Progenitor cell of endocrine pancreas (in vitro differentiated cells): ENCODE data around the gene PIM2. TPM values are rescaled to one million over a fixed set of nuclear protein-coding genes. Genes with fewer than 3 reads are reported as not detected.

Experiments used
- DNase-seq: peaks from one replicate; pipeline ENCODE4 v3.0.0; 2021; ENCODE audit warnings: low spot score; ENCODE audit not compliant: unreplicated experiment
- H3K27ac Mint-ChIP-seq: 2 replicates; pipeline ENCODE4 v1.8.0; 2021; ENCODE audit warnings: mild to moderate bottlenecking, moderate library complexity, mixed read lengths
- H3K27me3 Mint-ChIP-seq: 2 replicates; pipeline ENCODE4 v1.8.0; 2021; ENCODE audit warnings: mixed read lengths
- H3K36me3 Mint-ChIP-seq: 2 replicates; pipeline ENCODE4 v1.8.0; 2022; ENCODE audit warnings: mixed read lengths; ENCODE audit not compliant: insufficient read depth
- H3K4me1 Mint-ChIP-seq: 2 replicates; pipeline ENCODE4 v1.8.0; 2021; ENCODE audit warnings: low read depth, mixed read lengths
- H3K4me3 Mint-ChIP-seq: 2 replicates; pipeline ENCODE4 v1.8.0; 2021; ENCODE audit warnings: low read depth, mild to moderate bottlenecking, moderate library complexity, mixed read lengths
- H3K9me3 Mint-ChIP-seq: 2 replicates; pipeline ENCODE4 v1.8.0; 2021; ENCODE audit warnings: low read depth, mixed read lengths
- total RNA-seq: library from RNA; stranded (reverse); gene quantifications from 2 replicates; pipeline ENCODE4 v1.2.1, GENCODE V29; 2021
- TF ChIP-seq, protein P1 (sequence below): fragments of 200-600 bp; sonication (generic); IDR thresholded peaks from one replicate; pipeline ENCODE4 v1.5.0; 2021; ENCODE audit warnings: antibody characterized with exemption, mild to moderate bottlenecking; ENCODE audit not compliant: unreplicated experiment

The PIM2 gene
- total RNA-seq, 1 donor from 2014 or later = 10.4 TPM

DNA sequence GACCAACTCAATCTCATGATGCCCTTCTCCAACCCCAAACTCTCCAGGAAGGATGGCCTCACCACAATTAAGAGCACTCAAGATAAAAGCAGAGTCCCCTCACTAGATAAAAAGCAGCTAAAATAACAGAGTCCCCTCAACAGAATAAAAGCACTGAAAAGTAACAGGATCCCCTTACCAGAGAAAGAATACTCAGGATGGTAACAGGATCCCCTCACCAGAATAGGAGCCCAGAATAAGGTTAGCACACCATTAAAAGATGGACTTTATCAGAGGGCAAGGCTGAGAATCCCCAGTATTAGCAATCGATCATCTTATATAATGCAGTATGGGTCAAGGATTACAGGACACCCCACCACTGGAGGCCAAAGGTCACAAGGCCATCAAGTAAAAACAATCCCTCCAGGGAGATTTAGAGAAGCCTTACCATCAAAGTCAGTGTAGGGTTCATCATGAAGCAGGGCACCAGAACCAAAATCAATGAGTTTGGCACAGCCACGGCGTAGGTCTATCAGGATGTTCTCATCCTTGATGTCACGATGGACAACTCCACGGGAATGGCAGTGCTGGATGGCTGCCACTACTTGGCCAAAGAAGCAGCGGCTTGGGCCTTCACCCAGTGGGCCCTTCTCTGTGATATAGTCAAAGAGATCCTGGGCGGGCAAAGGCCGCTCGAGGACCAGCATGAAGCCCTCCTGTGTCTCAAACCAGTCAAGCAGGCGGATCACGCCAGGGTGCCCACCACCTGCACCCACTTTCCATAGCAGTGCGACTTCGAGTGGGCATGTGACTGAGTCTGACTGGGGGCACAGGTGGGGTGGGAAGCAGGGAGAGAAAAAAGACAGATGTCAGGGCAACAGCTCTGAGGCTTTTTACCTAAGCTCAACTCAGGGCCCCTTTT lies 4.0 kb downstream of the PIM2 start:
- no peak for DNase-seq
- Mint-ChIP-seq H3K9me3 (peaks cover 12% of the 10 kb centered on the region), H3K4me1 (peaks cover 35% of the 10 kb centered on the region), H3K4me3 (no peak overlapping the region), H3K27ac (peak overlapping the region; percentile 5), H3K27me3 (no peaks in the 10 kb centered on the region), H3K36me3 (peaks cover 11% of the 10 kb centered on the region)
- TF ChIP-seq, protein P1, sequence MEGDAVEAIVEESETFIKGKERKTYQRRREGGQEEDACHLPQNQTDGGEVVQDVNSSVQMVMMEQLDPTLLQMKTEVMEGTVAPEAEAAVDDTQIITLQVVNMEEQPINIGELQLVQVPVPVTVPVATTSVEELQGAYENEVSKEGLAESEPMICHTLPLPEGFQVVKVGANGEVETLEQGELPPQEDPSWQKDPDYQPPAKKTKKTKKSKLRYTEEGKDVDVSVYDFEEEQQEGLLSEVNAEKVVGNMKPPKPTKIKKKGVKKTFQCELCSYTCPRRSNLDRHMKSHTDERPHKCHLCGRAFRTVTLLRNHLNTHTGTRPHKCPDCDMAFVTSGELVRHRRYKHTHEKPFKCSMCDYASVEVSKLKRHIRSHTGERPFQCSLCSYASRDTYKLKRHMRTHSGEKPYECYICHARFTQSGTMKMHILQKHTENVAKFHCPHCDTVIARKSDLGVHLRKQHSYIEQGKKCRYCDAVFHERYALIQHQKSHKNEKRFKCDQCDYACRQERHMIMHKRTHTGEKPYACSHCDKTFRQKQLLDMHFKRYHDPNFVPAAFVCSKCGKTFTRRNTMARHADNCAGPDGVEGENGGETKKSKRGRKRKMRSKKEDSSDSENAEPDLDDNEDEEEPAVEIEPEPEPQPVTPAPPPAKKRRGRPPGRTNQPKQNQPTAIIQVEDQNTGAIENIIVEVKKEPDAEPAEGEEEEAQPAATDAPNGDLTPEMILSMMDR = no peak

DNA sequence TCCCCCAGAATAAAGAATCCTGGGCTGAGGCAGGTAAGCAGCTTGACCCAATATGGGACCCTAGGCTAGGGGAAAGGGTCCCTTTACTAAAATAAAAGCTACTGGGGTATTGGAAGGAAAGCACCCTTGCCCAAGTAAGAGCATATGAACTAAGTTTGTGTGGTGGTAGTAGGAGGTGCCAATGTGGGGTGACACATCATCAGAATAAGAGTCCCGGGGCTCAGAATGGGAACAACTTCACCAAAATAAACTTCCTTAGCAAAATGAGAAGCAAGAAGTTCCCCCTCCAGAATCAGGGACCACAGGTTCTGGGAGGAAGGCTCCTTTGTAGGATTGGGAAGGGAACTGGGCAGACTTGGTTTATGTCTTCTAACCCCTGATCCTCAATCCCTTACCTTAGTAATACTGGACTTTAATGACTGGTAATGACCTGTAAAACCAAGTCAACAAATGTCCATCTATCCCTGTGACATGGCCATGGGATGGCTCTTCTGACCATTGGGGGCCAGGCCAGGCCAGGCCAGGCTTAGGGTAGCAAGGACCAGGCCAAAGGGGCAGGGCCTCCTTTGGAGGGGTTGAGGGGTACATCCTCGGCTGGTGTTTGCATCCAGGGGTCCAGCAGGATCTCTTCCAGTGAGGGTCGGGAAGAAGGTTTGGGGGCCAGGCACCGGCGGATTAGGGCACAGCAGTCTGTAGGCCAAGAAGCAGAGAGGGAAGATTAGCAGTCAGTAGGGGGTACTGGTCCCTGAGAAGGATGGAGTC lies 5.0 kb downstream of the PIM2 start:
- peaks cover 9% of the 10 kb centered on the region for H3K9me3 Mint-ChIP-seq
- peaks cover 11% of the 10 kb centered on the region for H3K36me3 Mint-ChIP-seq
- DNase-seq = no peak
- H3K4me1 Mint-ChIP-seq = peaks cover 29% of the 10 kb centered on the region
- H3K27me3 Mint-ChIP-seq = no peaks in the 10 kb centered on the region
- H3K27ac Mint-ChIP-seq = no peak overlapping the region
- TF ChIP-seq, protein P1 = no peak
- H3K4me3 Mint-ChIP-seq = no peak overlapping the region

DNA sequence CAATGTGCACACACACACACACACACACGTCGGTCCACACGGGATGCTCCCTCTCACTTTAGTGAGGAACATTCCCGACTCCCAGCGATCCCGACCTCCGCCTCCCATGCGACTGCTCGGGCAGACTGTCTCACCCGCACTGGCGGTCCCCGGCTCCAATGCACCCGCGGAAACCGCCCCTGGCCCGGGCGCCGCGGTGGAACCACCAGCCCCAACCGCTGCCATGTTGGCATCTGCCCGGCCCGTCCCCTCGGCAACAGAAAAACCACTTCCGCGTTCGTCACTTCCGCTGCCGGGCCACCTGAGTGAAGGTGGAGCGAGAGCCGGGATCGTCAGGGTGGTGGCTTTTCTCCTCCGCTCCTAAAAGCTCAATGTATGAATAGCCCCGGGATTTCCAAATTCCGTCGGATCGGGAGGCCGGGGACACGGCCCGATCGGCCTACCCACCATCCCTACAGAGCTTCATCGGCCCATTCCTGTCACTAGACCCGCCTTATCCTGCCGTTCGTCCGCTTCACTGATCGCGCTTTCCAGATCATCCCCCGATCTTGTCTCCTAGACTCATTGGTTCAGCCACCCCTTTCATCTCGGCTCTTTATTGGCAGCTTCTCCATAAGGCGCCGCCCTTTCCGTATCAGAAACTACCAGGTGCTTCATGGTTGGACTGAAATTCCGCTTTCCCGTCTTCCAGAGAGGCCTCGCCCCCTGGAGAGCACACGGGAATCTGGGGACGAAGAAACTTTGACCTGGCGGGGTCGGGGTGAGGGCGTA lies 7.2 kb downstream of the PIM2 start, which contains the start of gene SLC35A2:
Gene SLC35A2, minus strand, starts transcription at position 235 of the 771 bp plus-strand sequence. Its CDS starts 10 bp downstream, at position 225.
- Mint-ChIP-seq H3K27ac (peak within 1 kb of the TSS; percentile 97), H3K27me3 (no peaks in the 10 kb centered on the region), H3K9me3 (peaks cover 8% of the 10 kb centered on the region), H3K4me3 (peak within 1 kb of the TSS; percentile 88), H3K36me3 (peaks cover 10% of the 10 kb centered on the region), H3K4me1 (peaks cover 20% of the 10 kb centered on the region)
- DNase-seq = peak; percentile 56
- TF ChIP-seq, protein P1 = no peak

DNA sequence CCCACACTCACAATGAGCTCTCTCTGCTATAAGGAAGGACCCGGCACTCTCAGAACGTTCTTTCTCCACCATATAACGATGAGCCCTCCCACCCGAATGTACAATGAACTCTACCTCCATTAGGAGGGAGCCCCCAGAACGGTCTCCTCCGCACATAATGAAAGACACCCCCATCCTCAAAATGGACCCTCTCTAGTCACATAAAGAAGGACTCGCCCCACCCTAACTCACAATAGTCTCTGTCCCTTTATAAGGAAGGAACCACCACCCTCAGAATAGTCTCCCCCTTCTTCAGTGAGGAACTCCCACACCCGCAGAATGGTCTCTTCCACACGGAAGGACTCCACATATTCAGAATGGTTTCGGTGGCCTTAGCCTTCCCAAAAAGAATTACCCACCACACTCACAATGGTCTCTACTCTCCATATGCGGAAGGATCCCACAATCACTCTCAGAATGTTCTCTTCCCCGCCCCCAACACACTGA lies 7.9 kb downstream of the PIM2 start:
- TF ChIP-seq, protein P1 = no peak
- H3K36me3 Mint-ChIP-seq = peaks cover 10% of the 10 kb centered on the region
- H3K27ac Mint-ChIP-seq = peak overlapping the region; percentile 97
- no peaks in the 10 kb centered on the region for H3K27me3 Mint-ChIP-seq
- H3K9me3 Mint-ChIP-seq = peaks cover 8% of the 10 kb centered on the region
- no peak for DNase-seq
- peak overlapping the region; percentile 88 for H3K4me3 Mint-ChIP-seq
- H3K4me1 Mint-ChIP-seq = peaks cover 18% of the 10 kb centered on the region
